Neural cell (in vitro differentiated cells): Measurements from ENCODE around the gene LRRC8C. TPM values are rescaled to one million over a fixed set of nuclear protein-coding genes. Genes with fewer than 3 reads are reported as not detected.

ENCODE experiments used
- H2AFZ ChIP-seq: fragments of 200-600, 300-800 bp; sonication (generic), shearing (Covaris generic); 2 replicates; pipeline ENCODE4 v1.6.0; 2014; ENCODE audit warnings: low read depth, mild to moderate bottlenecking, antibody characterized with exemption, low read length, moderate library complexity
- H3F3A ChIP-seq: fragments of 200-600 bp; shearing (Covaris generic); 2 replicates; pipeline ENCODE4 v1.6.1; 2016; ENCODE audit warnings: mild to moderate bottlenecking, moderate library complexity, mixed read lengths, antibody characterized with exemption, low read length; ENCODE audit not compliant: insufficient read depth, poor library complexity, severe bottlenecking
- H3K27ac ChIP-seq: fragments of 200-600, 300-800 bp; sonication (generic), shearing (Covaris generic); 2 replicates; pipeline ENCODE4 v1.5.1; 2014; ENCODE audit warnings: mild to moderate bottlenecking, low read length, moderate library complexity
- H3K27me3 ChIP-seq: fragments of 300-800, 200-600 bp; sonication (generic), shearing (Covaris generic); 2 replicates; pipeline ENCODE4 v1.6.0; 2014; ENCODE audit warnings: mild to moderate bottlenecking, low read depth, low read length, moderate library complexity; ENCODE audit not compliant: insufficient read depth
- H3K36me3 ChIP-seq: fragments of 300-800, 200-600 bp; sonication (generic), shearing (Covaris generic); 2 replicates; pipeline ENCODE4 v1.5.1; 2014; ENCODE audit warnings: mild to moderate bottlenecking, antibody characterized with exemption, low read length, moderate library complexity; ENCODE audit not compliant: insufficient read depth
- H3K4me2 ChIP-seq: fragments of 300-800, 200-600 bp; sonication (generic), shearing (Covaris generic); 2 replicates; pipeline ENCODE4 v1.6.0; 2014; ENCODE audit warnings: mild to moderate bottlenecking, low read length
- H3K4me3 ChIP-seq: fragments of 300-800, 200-600 bp; sonication (generic), shearing (Covaris generic); 2 replicates; pipeline ENCODE4 v1.5.1; 2014; ENCODE audit warnings: mild to moderate bottlenecking, low read length, moderate library complexity
- H3K79me2 ChIP-seq: fragments of 200-600 bp; shearing (Covaris generic); replicated peaks from 2 replicates; pipeline ENCODE4 v1.6.0; 2014; ENCODE audit warnings: mild to moderate bottlenecking, low read length, moderate library complexity; ENCODE audit not compliant: insufficient read depth
- H3K9ac ChIP-seq: fragments of 300-800, 200-600 bp; sonication (generic), shearing (Covaris generic); 2 replicates; pipeline ENCODE4 v1.6.1; 2016; ENCODE audit warnings: mild to moderate bottlenecking, low read length, mixed read lengths
- H3K9me2 ChIP-seq: fragments of 200-600 bp; shearing (Covaris generic); 2 replicates; pipeline ENCODE4 v1.6.1; 2016; ENCODE audit warnings: mild to moderate bottlenecking, low read length, mixed read lengths; ENCODE audit not compliant: insufficient read depth
- H3K9me3 ChIP-seq: fragments of 200-600, 300-800 bp; sonication (generic), shearing (Covaris generic); 2 replicates; pipeline ENCODE4 v1.6.1; 2016; ENCODE audit warnings: mild to moderate bottlenecking, mixed run types, low read length, moderate library complexity, mixed read lengths
- H4K20me1 ChIP-seq: fragments of 200-600 bp; shearing (Covaris generic); 2 replicates; pipeline ENCODE4 v1.6.1; 2016; ENCODE audit warnings: mild to moderate bottlenecking, mixed run types; ENCODE audit not compliant: insufficient read depth
- CTCF ChIP-seq: fragments of 450-650 bp; IDR thresholded peaks from 2 replicates; pipeline ENCODE4 v1.5.1; 2014; ENCODE audit warnings: antibody characterized with exemption, mild to moderate bottlenecking, moderate library complexity; ENCODE audit not compliant: poor library complexity, severe bottlenecking
- EP300 ChIP-seq: fragments of 450-650 bp; conservative IDR thresholded peaks from 2 replicates; pipeline ENCODE4 v1.6.1; 2014; ENCODE audit warnings: antibody characterized with exemption, mild to moderate bottlenecking, moderate library complexity; ENCODE audit not compliant: poor library complexity, severe bottlenecking
- EZH2 ChIP-seq: fragments of 200-600, 300-800 bp; shearing (Covaris generic), sonication (generic); IDR thresholded peaks from 2 replicates; pipeline ENCODE4 v1.6.1; 2014; ENCODE audit warnings: antibody characterized with exemption, low read length, borderline replicate concordance, mild to moderate bottlenecking; ENCODE audit not compliant: insufficient read depth, poor library complexity, severe bottlenecking
- MXI1 ChIP-seq: fragments of 450-650 bp; conservative IDR thresholded peaks from 2 replicates; pipeline ENCODE4 v1.6.1; 2014; ENCODE audit warnings: antibody characterized with exemption, mild to moderate bottlenecking; ENCODE audit not compliant: poor library complexity, severe bottlenecking
- POLR2AphosphoS5 ChIP-seq: IDR thresholded peaks from 2 replicates; pipeline ENCODE4 v1.6.1; 2012
- RAD21 ChIP-seq: fragments of 450-650 bp; conservative IDR thresholded peaks from 2 replicates; pipeline ENCODE4 v1.6.1; 2014; ENCODE audit warnings: antibody characterized with exemption, mild to moderate bottlenecking, moderate library complexity
- REST ChIP-seq: IDR thresholded peaks from 2 replicates; pipeline ENCODE4 v1.6.1; 2012; ENCODE audit warnings: borderline replicate concordance
- SMC3 ChIP-seq: fragments of 450-650 bp; conservative IDR thresholded peaks from 2 replicates; pipeline ENCODE4 v1.6.1; 2014; ENCODE audit warnings: antibody characterized with exemption, mild to moderate bottlenecking, moderate library complexity; ENCODE audit not compliant: poor library complexity
- TAF1 ChIP-seq: IDR thresholded peaks from 2 replicates; pipeline ENCODE4 v1.6.1; 2012; ENCODE audit warnings: low read depth
- polyA plus RNA-seq: library from polyadenylated mRNA; depleted of rRNA; stranded (reverse); fragments of >200 nt; gene quantifications from 2 replicates; pipeline ENCODE4 v1.2.3, GENCODE V29; 2014

LRRC8C gene
- polyA plus RNA-seq, 1 donor from 2014 or later = 0.78 TPM

- no peak overlapping the region for H3K4me2 ChIP-seq
- no peaks in the 10 kb centered on the region for H3K9me3 ChIP-seq
- H3K9ac ChIP-seq = no peak overlapping the region
- no peaks in the 10 kb centered on the region for H3F3A ChIP-seq
- H4K20me1 ChIP-seq = no peaks in the 10 kb centered on the region
- H2AFZ ChIP-seq = no peak overlapping the region
- no peaks in the 10 kb centered on the region for H3K9me2 ChIP-seq
- no peaks in the 10 kb centered on the region for H3K27me3 ChIP-seq
- H3K4me3 ChIP-seq = no peak overlapping the region
- no peak overlapping the region for H3K27ac ChIP-seq
- no peak for TF ChIP-seq EP300
- TF ChIP-seq REST = no peak
- TF ChIP-seq CTCF = no peak
- TF ChIP-seq RAD21 = no peak
- no peak for TF ChIP-seq POLR2AphosphoS5
- TF ChIP-seq SMC3 = no peak
- no peak for TF ChIP-seq EZH2
- TF ChIP-seq TAF1 = no peak
- TF ChIP-seq MXI1 = no peak
- H3K79me2 ChIP-seq = no peaks in the 10 kb centered on the region
- no peaks in the 10 kb centered on the region for H3K36me3 ChIP-seq
These were observed 92.7 kb downstream of the LRRC8C start for GRCh38 chr1:89725631-89726030.

- TF ChIP-seq EP300 (no peak), TAF1 (no peak), MXI1 (no peak), EZH2 (no peak), RAD21 (no peak), POLR2AphosphoS5 (no peak), REST (no peak), SMC3 (no peak), CTCF (no peak)
- no peak overlapping the region for H3K9ac ChIP-seq
- no peaks in the 10 kb centered on the region for H3F3A ChIP-seq
- H3K9me2 ChIP-seq = no peaks in the 10 kb centered on the region
- no peak overlapping the region for H3K4me2 ChIP-seq
- no peak overlapping the region for H2AFZ ChIP-seq
- no peaks in the 10 kb centered on the region for H4K20me1 ChIP-seq
- no peaks in the 10 kb centered on the region for H3K9me3 ChIP-seq
- no peaks in the 10 kb centered on the region for H3K36me3 ChIP-seq
- no peaks in the 10 kb centered on the region for H3K27me3 ChIP-seq
- no peaks in the 10 kb centered on the region for H3K79me2 ChIP-seq
- no peak overlapping the region for H3K4me3 ChIP-seq
- H3K27ac ChIP-seq = no peak overlapping the region
These were observed 94.8 kb downstream of the LRRC8C start for GRCh38 chr1:89727517-89728312.
